PC-9 (cell line): ENCODE measurements around the gene LHX4.

Experiments used
- EZH2 ChIP-seq: fragments of 200-600 bp; sonication (generic); IDR thresholded peaks from 2 replicates; pipeline ENCODE4 v1.8.0; 2017; ENCODE audit warnings: antibody characterized with exemption, low read depth
- TF ChIP-seq, protein P1 (sequence below): fragments of 200-600 bp; sonication (generic); conservative IDR thresholded peaks from 2 replicates; pipeline ENCODE4 v1.6.1; 2017; ENCODE audit warnings: mixed run types, antibody characterized with exemption, mild to moderate bottlenecking, moderate library complexity

DNA sequence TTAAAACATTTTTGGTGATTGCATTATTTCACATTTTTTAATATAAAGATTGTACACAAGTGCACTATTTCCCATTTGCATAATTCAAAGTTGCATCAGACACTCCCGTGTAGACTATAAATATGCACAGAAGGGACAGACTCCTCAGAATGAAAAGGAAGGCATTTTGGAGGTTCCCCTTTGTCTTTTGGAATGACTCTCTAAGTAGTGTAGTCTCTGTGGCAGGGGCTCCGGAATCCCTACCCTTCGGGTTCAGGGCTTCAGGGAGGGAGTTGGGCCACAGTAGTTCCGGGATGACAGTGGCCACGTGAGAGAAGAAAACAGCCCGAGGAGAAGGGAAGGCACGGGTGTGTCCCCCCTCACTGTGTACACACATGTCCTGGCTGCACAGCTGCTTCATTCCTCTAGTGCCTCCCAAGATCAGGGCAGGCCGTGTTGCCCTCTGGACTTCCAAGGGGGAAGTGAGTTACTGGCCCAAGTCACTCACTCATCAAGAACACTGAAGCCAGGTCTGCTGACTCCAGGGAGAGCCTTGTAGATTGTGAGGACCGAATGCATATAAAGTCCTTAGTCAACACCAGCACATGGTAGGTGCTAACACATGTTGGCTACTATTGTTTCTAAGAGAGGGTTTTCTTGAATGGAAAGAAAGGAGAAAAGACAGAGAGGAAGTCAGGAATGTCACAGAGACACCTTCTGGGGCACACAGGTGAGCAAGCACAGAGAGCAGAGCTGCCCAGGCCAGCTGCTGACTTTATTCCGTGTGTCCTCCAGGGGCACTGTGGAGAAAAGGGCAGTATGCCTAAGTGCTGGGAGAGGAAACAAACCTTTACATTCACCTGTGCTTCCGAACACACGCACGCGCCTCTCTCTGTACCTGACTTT lies 39.8 kb downstream of the LHX4 start:
- TF ChIP-seq, protein P1, sequence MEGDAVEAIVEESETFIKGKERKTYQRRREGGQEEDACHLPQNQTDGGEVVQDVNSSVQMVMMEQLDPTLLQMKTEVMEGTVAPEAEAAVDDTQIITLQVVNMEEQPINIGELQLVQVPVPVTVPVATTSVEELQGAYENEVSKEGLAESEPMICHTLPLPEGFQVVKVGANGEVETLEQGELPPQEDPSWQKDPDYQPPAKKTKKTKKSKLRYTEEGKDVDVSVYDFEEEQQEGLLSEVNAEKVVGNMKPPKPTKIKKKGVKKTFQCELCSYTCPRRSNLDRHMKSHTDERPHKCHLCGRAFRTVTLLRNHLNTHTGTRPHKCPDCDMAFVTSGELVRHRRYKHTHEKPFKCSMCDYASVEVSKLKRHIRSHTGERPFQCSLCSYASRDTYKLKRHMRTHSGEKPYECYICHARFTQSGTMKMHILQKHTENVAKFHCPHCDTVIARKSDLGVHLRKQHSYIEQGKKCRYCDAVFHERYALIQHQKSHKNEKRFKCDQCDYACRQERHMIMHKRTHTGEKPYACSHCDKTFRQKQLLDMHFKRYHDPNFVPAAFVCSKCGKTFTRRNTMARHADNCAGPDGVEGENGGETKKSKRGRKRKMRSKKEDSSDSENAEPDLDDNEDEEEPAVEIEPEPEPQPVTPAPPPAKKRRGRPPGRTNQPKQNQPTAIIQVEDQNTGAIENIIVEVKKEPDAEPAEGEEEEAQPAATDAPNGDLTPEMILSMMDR, result peak; percentile 51
- TF ChIP-seq EZH2, result no peak
